ENCODE results near the gene HPGDS.

GRCh38 chr4:94306713-94307112 is 35.9 kb downstream of the HPGDS start:
- no peak for TF ChIP-seq ZBTB8A (CRISPR knock-in tag; IDR thresholded peaks at IDR 0.05; ENCODE audit: borderline replicate concordance, low read depth)
- no peak for TF ChIP-seq PRDM10 (CRISPR knock-in tag; IDR thresholded peaks at IDR 0.05; ENCODE audit: low read depth)
- no peak for TF ChIP-seq RARA (CRISPR knock-in tag; IDR thresholded peaks at IDR 0.05)
- no peak for TF ChIP-seq EP300 (IDR thresholded peaks at IDR 0.05; ENCODE audit: low read depth in 2 of 2, low read length in 2 of 2)
- TF ChIP-seq EP300 (CRISPR knock-in tag; IDR thresholded peaks at IDR 0.05; ENCODE audit: borderline replicate concordance): no peak
- no peak for TF ChIP-seq ZNF546 (CRISPR knock-in tag; conservative IDR thresholded peaks at IDR 0.05)
- no peak for TF ChIP-seq GABPA (IDR thresholded peaks at IDR 0.05; ENCODE audit: low read depth, low read length)
- no peak for TF ChIP-seq GABPA (CRISPR knock-in tag; IDR thresholded peaks at IDR 0.05; ENCODE audit: low read depth)

Measured in HepG2 (cell line).